ENCODE measurements around the gene SRSF11. TPM values are rescaled to one million over a fixed set of nuclear protein-coding genes. Genes with fewer than 3 reads are reported as not detected.
"Not testable (repeated sequence)": the region's sequence is repeated elsewhere in the genome, so short reads cannot be mapped to it uniquely, and the experiment has no call there.

Gene SRSF11
- total RNA-seq, 1 experiment from 2014 or later: 217 TPM

DNA sequence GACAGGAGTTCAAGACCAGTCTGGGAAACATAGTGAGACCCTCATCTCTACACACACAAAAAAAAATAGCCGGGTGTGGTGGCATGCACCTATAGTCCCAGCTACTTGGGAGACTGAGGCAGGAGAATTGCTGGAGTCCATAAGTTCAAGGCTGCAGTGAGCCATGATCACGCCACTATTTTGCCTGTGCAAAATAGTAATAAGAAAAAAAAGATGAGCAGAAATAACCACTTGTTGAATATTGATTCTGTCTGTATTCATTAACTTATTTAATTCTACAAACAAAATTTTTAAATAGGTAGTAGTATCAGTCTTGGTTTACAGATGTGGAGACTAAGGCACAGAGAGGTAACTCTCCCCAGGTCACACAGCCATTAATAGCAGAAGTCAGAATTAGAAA lies 32.7 kb upstream of the SRSF11 start:
- no TSS peak for BruUV-seq (replicated peaks)
- H3K4me3 ChIP-seq (ENCODE audit: low read depth, low read length, poor library complexity, severe bottlenecking): no peak overlapping the region
- TF ChIP-seq, protein P1, sequence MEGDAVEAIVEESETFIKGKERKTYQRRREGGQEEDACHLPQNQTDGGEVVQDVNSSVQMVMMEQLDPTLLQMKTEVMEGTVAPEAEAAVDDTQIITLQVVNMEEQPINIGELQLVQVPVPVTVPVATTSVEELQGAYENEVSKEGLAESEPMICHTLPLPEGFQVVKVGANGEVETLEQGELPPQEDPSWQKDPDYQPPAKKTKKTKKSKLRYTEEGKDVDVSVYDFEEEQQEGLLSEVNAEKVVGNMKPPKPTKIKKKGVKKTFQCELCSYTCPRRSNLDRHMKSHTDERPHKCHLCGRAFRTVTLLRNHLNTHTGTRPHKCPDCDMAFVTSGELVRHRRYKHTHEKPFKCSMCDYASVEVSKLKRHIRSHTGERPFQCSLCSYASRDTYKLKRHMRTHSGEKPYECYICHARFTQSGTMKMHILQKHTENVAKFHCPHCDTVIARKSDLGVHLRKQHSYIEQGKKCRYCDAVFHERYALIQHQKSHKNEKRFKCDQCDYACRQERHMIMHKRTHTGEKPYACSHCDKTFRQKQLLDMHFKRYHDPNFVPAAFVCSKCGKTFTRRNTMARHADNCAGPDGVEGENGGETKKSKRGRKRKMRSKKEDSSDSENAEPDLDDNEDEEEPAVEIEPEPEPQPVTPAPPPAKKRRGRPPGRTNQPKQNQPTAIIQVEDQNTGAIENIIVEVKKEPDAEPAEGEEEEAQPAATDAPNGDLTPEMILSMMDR (conservative IDR thresholded peaks at IDR 0.05; ENCODE audit: low read depth, low read length): no peak
- no peak for TF ChIP-seq EZH2 (IDR thresholded peaks at IDR 0.05; ENCODE audit: borderline replicate concordance, low read depth, low read length, poor library complexity, severe bottlenecking)
- no peaks in the 10 kb centered on the region for H3K9me3 ChIP-seq (ENCODE audit: low read depth, low read length, poor library complexity, severe bottlenecking)
- no peaks in the 10 kb centered on the region for H3K4me1 ChIP-seq (ENCODE audit: insufficient read depth, low read length, poor library complexity, severe bottlenecking)
- no peak for DNase-seq (ENCODE audit: low spot score)
- no peak overlapping the region for H3K27ac ChIP-seq (ENCODE audit: low read depth, low read length, poor library complexity, severe bottlenecking)
- no peaks in the 10 kb centered on the region for H3K27me3 ChIP-seq (replicated peaks; ENCODE audit: insufficient read depth, low read depth, low read length, poor library complexity)
- intact Hi-C loops (cut with micrococcal nuclease; ENCODE audit: unreplicated experiment): no loop called here
- ChIA-PET CTCF (no interaction called here), POLR2A (ENCODE audit: low non-redundant PET) (no interaction called here)
- H3K36me3 ChIP-seq (ENCODE audit: insufficient read depth, low read length, poor library complexity, severe bottlenecking): peaks cover 4% of the 10 kb centered on the region

- Histone ChIP-seq H3K27me3 (replicated peaks; ENCODE audit: insufficient read depth, low read depth, low read length, poor library complexity) (no peaks in the 10 kb centered on the region), H3K4me1 (ENCODE audit: insufficient read depth, low read length, poor library complexity, severe bottlenecking) (no peaks in the 10 kb centered on the region), H3K9me3 (ENCODE audit: low read depth, low read length, poor library complexity, severe bottlenecking) (no peaks in the 10 kb centered on the region), H3K36me3 (ENCODE audit: insufficient read depth, low read length, poor library complexity, severe bottlenecking) (peaks cover 4% of the 10 kb centered on the region), H3K27ac (ENCODE audit: low read depth, low read length, poor library complexity, severe bottlenecking) (no peak overlapping the region), H3K4me3 (ENCODE audit: low read depth, low read length, poor library complexity, severe bottlenecking) (no peak overlapping the region)
- CTCF ChIA-PET: no interaction called here
- intact Hi-C loops (cut with micrococcal nuclease; ENCODE audit: unreplicated experiment): no loop called here
- TF ChIP-seq, protein P1 (conservative IDR thresholded peaks at IDR 0.05; ENCODE audit: low read depth, low read length): no peak
- no peak for TF ChIP-seq EZH2 (IDR thresholded peaks at IDR 0.05; ENCODE audit: borderline replicate concordance, low read depth, low read length, poor library complexity, severe bottlenecking)
- POLR2A ChIA-PET (ENCODE audit: low non-redundant PET): no interaction called here
- DNase-seq (ENCODE audit: low spot score): no peak
- BruUV-seq (replicated peaks): no TSS peak
Measured at GRCh38 chr1:70190180-70190579, 31.0 kb upstream of the SRSF11 start.

DNA sequence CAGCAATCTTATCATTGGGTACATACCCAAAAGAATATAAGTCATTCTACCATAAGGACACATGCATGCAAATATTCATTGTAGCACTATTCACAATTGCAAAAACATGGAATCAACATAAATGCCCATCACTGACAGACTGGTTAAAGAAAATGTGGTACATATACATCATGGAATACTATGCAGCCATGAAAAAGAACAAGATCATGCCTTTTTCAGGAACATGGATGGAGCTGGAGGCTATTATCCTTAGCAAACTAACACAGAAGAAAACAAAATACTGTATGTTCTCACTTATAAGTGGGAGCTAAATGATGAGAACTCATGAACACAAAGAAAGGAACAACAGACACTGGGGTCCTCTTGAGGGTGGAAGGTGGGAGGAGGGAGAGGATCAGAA lies 28.7 kb upstream of the SRSF11 start:
- H3K4me1 ChIP-seq (ENCODE audit: insufficient read depth, low read length, poor library complexity, severe bottlenecking); H3K4me3 ChIP-seq (ENCODE audit: low read depth, low read length, poor library complexity, severe bottlenecking); BruUV-seq (replicated peaks); H3K9me3 ChIP-seq (ENCODE audit: low read depth, low read length, poor library complexity, severe bottlenecking); H3K36me3 ChIP-seq (ENCODE audit: insufficient read depth, low read length, poor library complexity, severe bottlenecking); H3K27me3 ChIP-seq (replicated peaks; ENCODE audit: insufficient read depth, low read depth, low read length, poor library complexity); H3K27ac ChIP-seq (ENCODE audit: low read depth, low read length, poor library complexity, severe bottlenecking); DNase-seq (ENCODE audit: low spot score); CTCF ChIA-PET; POLR2A ChIA-PET (ENCODE audit: low non-redundant PET); intact Hi-C loops (cut with micrococcal nuclease; ENCODE audit: unreplicated experiment): not testable (repeated sequence)

DNA sequence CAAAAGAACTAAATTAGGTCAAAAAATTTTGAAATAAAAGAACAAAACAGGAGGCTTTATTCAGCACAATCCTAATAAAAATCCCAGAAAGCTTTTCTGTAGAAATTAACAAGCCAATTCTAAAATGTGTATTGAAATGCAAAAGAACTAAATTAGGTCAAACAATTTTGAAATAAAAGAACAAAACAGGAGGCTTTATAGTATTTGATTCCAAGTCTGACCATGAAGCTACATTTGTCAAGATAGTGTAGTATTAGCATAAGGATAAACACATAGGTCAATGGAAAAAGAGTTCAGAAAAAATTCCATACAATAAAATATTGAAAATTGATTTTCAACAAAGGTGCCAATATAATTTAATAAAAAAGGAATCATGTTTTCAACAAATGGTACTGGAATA lies 26.6 kb upstream of the SRSF11 start:
- TF ChIP-seq, protein P1 (conservative IDR thresholded peaks at IDR 0.05; ENCODE audit: low read depth, low read length): no peak
- TF ChIP-seq EZH2 (IDR thresholded peaks at IDR 0.05; ENCODE audit: borderline replicate concordance, low read depth, low read length, poor library complexity, severe bottlenecking): no peak
- POLR2A ChIA-PET (ENCODE audit: low non-redundant PET): no interaction called here
- Histone ChIP-seq H3K27me3 (replicated peaks; ENCODE audit: insufficient read depth, low read depth, low read length, poor library complexity) (no peaks in the 10 kb centered on the region), H3K27ac (ENCODE audit: low read depth, low read length, poor library complexity, severe bottlenecking) (no peak overlapping the region), H3K9me3 (ENCODE audit: low read depth, low read length, poor library complexity, severe bottlenecking) (no peaks in the 10 kb centered on the region), H3K4me3 (ENCODE audit: low read depth, low read length, poor library complexity, severe bottlenecking) (no peak overlapping the region), H3K4me1 (ENCODE audit: insufficient read depth, low read length, poor library complexity, severe bottlenecking) (no peaks in the 10 kb centered on the region), H3K36me3 (ENCODE audit: insufficient read depth, low read length, poor library complexity, severe bottlenecking) (no peaks in the 10 kb centered on the region)
- no peak for DNase-seq (ENCODE audit: low spot score)
- no TSS peak for BruUV-seq (replicated peaks)
- CTCF ChIA-PET: no interaction called here
- intact Hi-C loops (cut with micrococcal nuclease; ENCODE audit: unreplicated experiment): no loop called here
